Stomach (tissue), 4 donors: ENCODE results near the gene PHF20.

Experiments used
- EP300 ChIP-seq: sonication (generic); formaldehyde crosslinking; IDR thresholded peaks from one replicate; pipeline ENCODE4 v1.6.1; 2017; ENCODE audit warnings: antibody characterized with exemption
- POLR2A ChIP-seq, 4 donors: fragments of 450-650 bp; IDR thresholded peaks; one replicate each; pipeline ENCODE4 v1.6.1; 2016; ENCODE audit warnings: antibody characterized with exemption in 4 of 4, control low read depth in 2 of 4, mild to moderate bottlenecking in 1 of 4, moderate library complexity in 1 of 4
- POLR2AphosphoS5 ChIP-seq, 3 donors: sonication (generic); formaldehyde crosslinking; IDR thresholded peaks; one replicate each; pipeline ENCODE4 v1.6.1; 2016; ENCODE audit warnings: antibody characterized with exemption in 3 of 3
- TF ChIP-seq, protein P1 (sequence below), 7 experiments: fragments of 450-650 bp in 4 of 7; fragments of 200-600 bp in 3 of 7; sonication (generic) in 3 of 7; IDR thresholded peaks; one replicate each; pipeline ENCODE4 v1.5.1; 2016 to 2019; ENCODE audit warnings: antibody characterized with exemption in 7 of 7, control low read depth in 2 of 7, mild to moderate bottlenecking in 1 of 7

DNA sequence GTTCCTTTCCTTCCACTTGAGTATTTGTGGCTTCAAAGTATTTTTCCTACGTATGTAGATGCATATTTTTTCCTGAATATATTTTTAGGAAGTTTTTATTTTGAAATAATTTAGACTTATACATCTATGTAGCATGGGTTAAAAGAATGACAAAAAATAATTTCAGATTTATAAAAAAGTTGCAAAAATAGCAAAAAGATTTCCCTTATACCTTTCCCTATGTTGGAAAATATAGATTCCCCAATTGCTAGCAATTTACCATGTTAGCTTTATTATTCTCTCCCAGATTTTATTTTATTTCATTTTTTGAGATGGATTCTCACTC, 112.7 kb downstream of the PHF20 start:
- TF ChIP-seq POLR2A (IDR thresholded peaks at IDR 0.05) (no peak), POLR2AphosphoS5 (IDR thresholded peaks at IDR 0.05) (no peak), EP300 (no peak)
- TF ChIP-seq, protein P1, sequence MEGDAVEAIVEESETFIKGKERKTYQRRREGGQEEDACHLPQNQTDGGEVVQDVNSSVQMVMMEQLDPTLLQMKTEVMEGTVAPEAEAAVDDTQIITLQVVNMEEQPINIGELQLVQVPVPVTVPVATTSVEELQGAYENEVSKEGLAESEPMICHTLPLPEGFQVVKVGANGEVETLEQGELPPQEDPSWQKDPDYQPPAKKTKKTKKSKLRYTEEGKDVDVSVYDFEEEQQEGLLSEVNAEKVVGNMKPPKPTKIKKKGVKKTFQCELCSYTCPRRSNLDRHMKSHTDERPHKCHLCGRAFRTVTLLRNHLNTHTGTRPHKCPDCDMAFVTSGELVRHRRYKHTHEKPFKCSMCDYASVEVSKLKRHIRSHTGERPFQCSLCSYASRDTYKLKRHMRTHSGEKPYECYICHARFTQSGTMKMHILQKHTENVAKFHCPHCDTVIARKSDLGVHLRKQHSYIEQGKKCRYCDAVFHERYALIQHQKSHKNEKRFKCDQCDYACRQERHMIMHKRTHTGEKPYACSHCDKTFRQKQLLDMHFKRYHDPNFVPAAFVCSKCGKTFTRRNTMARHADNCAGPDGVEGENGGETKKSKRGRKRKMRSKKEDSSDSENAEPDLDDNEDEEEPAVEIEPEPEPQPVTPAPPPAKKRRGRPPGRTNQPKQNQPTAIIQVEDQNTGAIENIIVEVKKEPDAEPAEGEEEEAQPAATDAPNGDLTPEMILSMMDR (IDR thresholded peaks at IDR 0.05), result no peak
